Measurements from ENCODE around the gene JAKMIP1.

DNA sequence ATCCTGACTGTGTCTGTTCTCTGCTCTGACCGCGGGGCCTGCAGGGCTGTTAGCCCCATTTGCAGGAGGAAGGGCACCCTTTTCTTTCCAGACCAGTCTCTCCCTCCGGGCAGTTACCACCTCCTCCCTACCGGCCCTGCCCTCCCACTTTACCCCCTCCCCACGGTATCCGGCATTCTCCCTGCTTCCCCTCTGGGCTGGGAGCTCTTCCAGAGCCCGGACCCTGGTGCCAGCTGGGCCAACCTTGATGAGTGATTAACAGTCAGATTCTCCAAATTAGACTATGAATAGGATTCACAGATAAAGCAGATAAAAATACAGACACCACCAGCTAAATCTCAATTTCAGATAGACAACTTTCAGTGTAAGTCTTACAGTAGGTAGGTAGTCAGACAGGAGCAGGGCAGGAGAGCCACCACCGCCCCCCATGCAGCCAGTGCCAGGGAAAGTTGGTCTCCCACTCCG is 45.9 kb upstream of the JAKMIP1 start:
- TF ChIP-seq, protein P1, sequence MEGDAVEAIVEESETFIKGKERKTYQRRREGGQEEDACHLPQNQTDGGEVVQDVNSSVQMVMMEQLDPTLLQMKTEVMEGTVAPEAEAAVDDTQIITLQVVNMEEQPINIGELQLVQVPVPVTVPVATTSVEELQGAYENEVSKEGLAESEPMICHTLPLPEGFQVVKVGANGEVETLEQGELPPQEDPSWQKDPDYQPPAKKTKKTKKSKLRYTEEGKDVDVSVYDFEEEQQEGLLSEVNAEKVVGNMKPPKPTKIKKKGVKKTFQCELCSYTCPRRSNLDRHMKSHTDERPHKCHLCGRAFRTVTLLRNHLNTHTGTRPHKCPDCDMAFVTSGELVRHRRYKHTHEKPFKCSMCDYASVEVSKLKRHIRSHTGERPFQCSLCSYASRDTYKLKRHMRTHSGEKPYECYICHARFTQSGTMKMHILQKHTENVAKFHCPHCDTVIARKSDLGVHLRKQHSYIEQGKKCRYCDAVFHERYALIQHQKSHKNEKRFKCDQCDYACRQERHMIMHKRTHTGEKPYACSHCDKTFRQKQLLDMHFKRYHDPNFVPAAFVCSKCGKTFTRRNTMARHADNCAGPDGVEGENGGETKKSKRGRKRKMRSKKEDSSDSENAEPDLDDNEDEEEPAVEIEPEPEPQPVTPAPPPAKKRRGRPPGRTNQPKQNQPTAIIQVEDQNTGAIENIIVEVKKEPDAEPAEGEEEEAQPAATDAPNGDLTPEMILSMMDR (IDR thresholded peaks at IDR 0.05), result no peak
- TF ChIP-seq POLR2A (IDR thresholded peaks at IDR 0.05), result no peak
